Measurements from ENCODE around the gene UNKL.

Gene UNKL

GRCh38 chr16:1456951-1457350 is 42.4 kb upstream of the UNKL start:
- H3K79me2 ChIP-seq (ENCODE audit: insufficient read depth, low read length), result no peaks in the 10 kb centered on the region
- no peaks in the 10 kb centered on the region for H3K27me3 ChIP-seq (ENCODE audit: low read length)
- no peaks in the 10 kb centered on the region for H3K9me3 ChIP-seq (ENCODE audit: insufficient read depth, low read length)
- H3K4me2 ChIP-seq (ENCODE audit: low read depth, low read length, poor library complexity, severe bottlenecking), result no peak overlapping the region
- TF ChIP-seq EZH2phosphoT487 (conservative IDR thresholded peaks at IDR 0.05; ENCODE audit: low read length), result no peak
- TF ChIP-seq CTCF (IDR thresholded peaks at IDR 0.05; ENCODE audit: insufficient read depth, low read length, poor library complexity, severe bottlenecking), result no peak
- no peak overlapping the region for H3K27ac ChIP-seq (ENCODE audit: low read depth, low read length)
- H2AFZ ChIP-seq (ENCODE audit: low read depth, low read length, severe bottlenecking), result no peak overlapping the region
- no peak overlapping the region for H3K9ac ChIP-seq (ENCODE audit: low read length)
- H3F3A ChIP-seq (ENCODE audit: insufficient read depth), result no peaks in the 10 kb centered on the region
- no peaks in the 10 kb centered on the region for H3K36me3 ChIP-seq (ENCODE audit: low read length)
- H4K20me1 ChIP-seq (ENCODE audit: low read depth, low read length), result no peaks in the 10 kb centered on the region
- H3K9me2 ChIP-seq (replicated peaks; ENCODE audit: insufficient read depth, low read length), result no peaks in the 10 kb centered on the region
- H3K4me3 ChIP-seq (ENCODE audit: insufficient read depth, low read length, poor library complexity, severe bottlenecking), result no peak overlapping the region

GRCh38 chr16:1455190-1456171 is 41.0 kb upstream of the UNKL start:
- H4K20me1 ChIP-seq (ENCODE audit: low read depth, low read length), result no peaks in the 10 kb centered on the region

GRCh38 chr16:1454561-1454960 is 40.1 kb upstream of the UNKL start:
- no peak overlapping the region for H3K4me2 ChIP-seq (ENCODE audit: low read depth, low read length, poor library complexity, severe bottlenecking)
- H3K9me2 ChIP-seq (replicated peaks; ENCODE audit: insufficient read depth, low read length), result no peaks in the 10 kb centered on the region
- TF ChIP-seq CTCF (IDR thresholded peaks at IDR 0.05; ENCODE audit: insufficient read depth, low read length, poor library complexity, severe bottlenecking) (no peak), EZH2phosphoT487 (conservative IDR thresholded peaks at IDR 0.05; ENCODE audit: low read length) (no peak)
- no peaks in the 10 kb centered on the region for H3K27me3 ChIP-seq (ENCODE audit: low read length)
- no peaks in the 10 kb centered on the region for H4K20me1 ChIP-seq (ENCODE audit: low read depth, low read length)
- no peak overlapping the region for H3K9ac ChIP-seq (ENCODE audit: low read length)
- H3K9me3 ChIP-seq (ENCODE audit: insufficient read depth, low read length), result no peaks in the 10 kb centered on the region
- no peak overlapping the region for H3K4me3 ChIP-seq (ENCODE audit: insufficient read depth, low read length, poor library complexity, severe bottlenecking)
- no peaks in the 10 kb centered on the region for H3F3A ChIP-seq (ENCODE audit: insufficient read depth)
- H2AFZ ChIP-seq (ENCODE audit: low read depth, low read length, severe bottlenecking), result no peak overlapping the region
- no peaks in the 10 kb centered on the region for H3K36me3 ChIP-seq (ENCODE audit: low read length)
- no peaks in the 10 kb centered on the region for H3K79me2 ChIP-seq (ENCODE audit: insufficient read depth, low read length)
- no peak overlapping the region for H3K27ac ChIP-seq (ENCODE audit: low read depth, low read length)

More at GRCh38 chr16:1455190-1456171, 41.0 kb upstream of the UNKL start:
- no peaks in the 10 kb centered on the region for H3K27me3 ChIP-seq (ENCODE audit: low read length)
- no peaks in the 10 kb centered on the region for H3K79me2 ChIP-seq (ENCODE audit: insufficient read depth, low read length)
- H3K9me3 ChIP-seq (ENCODE audit: insufficient read depth, low read length), result no peaks in the 10 kb centered on the region
- H3K4me2 ChIP-seq (ENCODE audit: low read depth, low read length, poor library complexity, severe bottlenecking), result no peak overlapping the region
- H3K9ac ChIP-seq (ENCODE audit: low read length), result no peak overlapping the region
- no peak overlapping the region for H3K27ac ChIP-seq (ENCODE audit: low read depth, low read length)
- no peaks in the 10 kb centered on the region for H3K9me2 ChIP-seq (replicated peaks; ENCODE audit: insufficient read depth, low read length)
- no peak overlapping the region for H3K4me3 ChIP-seq (ENCODE audit: insufficient read depth, low read length, poor library complexity, severe bottlenecking)
- H3K36me3 ChIP-seq (ENCODE audit: low read length), result no peaks in the 10 kb centered on the region
- no peak overlapping the region for H2AFZ ChIP-seq (ENCODE audit: low read depth, low read length, severe bottlenecking)
- H3F3A ChIP-seq (ENCODE audit: insufficient read depth), result no peaks in the 10 kb centered on the region
- TF ChIP-seq CTCF (IDR thresholded peaks at IDR 0.05; ENCODE audit: insufficient read depth, low read length, poor library complexity, severe bottlenecking) (no peak), EZH2phosphoT487 (conservative IDR thresholded peaks at IDR 0.05; ENCODE audit: low read length) (no peak)
